HG02571 (cell line): Measurements from ENCODE around the gene RASSF3.
"Not testable (repeated sequence)": the region's sequence is repeated elsewhere in the genome, so short reads cannot be mapped to it uniquely, and the experiment has no call there.

Experiments used
- ATAC-seq: cut with Tn5 transposase; IDR thresholded peaks from one replicate; pipeline ENCODE4 v1.9.1; 2021; ENCODE audit warnings: mild to moderate bottlenecking, moderate library complexity; ENCODE audit not compliant: unreplicated experiment

The RASSF3 gene

GRCh38 chr12:64595863-64596793, 14.2 kb upstream of the RASSF3 start:
- ATAC-seq, result no peak

GRCh38 chr12:64598831-64599230, 11.5 kb upstream of the RASSF3 start:
- no peak for ATAC-seq

- ATAC-seq, result no peak
These were observed 10.1 kb upstream of the RASSF3 start for GRCh38 chr12:64600164-64600561.

- no peak for ATAC-seq
These were observed 7.0 kb upstream of the RASSF3 start for GRCh38 chr12:64603183-64603841.

- ATAC-seq, result no peak
These were observed 1.3 kb upstream of the RASSF3 start for GRCh38 chr12:64608901-64609535.

GRCh38 chr12:64609536-64610078, 688 bp upstream of the RASSF3 start:
- no peak for ATAC-seq

GRCh38 chr12:64610660-64611340, 505 bp downstream of the RASSF3 start:
- peak; percentile 44 for ATAC-seq

GRCh38 chr12:64611341-64612284, 1.3 kb downstream of the RASSF3 start:
- no peak for ATAC-seq

- no peak for ATAC-seq
These were observed 2.5 kb downstream of the RASSF3 start for GRCh38 chr12:64612843-64613242.

- not testable (repeated sequence) for ATAC-seq
These were observed 3.6 kb downstream of the RASSF3 start for GRCh38 chr12:64613775-64614398.

- no peak for ATAC-seq
These were observed 5.9 kb downstream of the RASSF3 start for GRCh38 chr12:64616201-64616600.

- ATAC-seq, result no peak
These were observed 8.8 kb downstream of the RASSF3 start for GRCh38 chr12:64618953-64619590.

GRCh38 chr12:64621257-64621942, 11.1 kb downstream of the RASSF3 start:
- peak; percentile 77 for ATAC-seq

GRCh38 chr12:64624035-64624434, 13.7 kb downstream of the RASSF3 start:
- ATAC-seq, result no peak

GRCh38 chr12:64625243-64626077, 15.2 kb downstream of the RASSF3 start:
- ATAC-seq, result peak; percentile 38

GRCh38 chr12:64626588-64626987, 16.3 kb downstream of the RASSF3 start:
- not testable (repeated sequence) for ATAC-seq

- no peak for ATAC-seq
These were observed 17.5 kb downstream of the RASSF3 start for GRCh38 chr12:64627771-64628170.
